ENCODE data around the gene PTPRD. TPM values are rescaled to one million over a fixed set of nuclear protein-coding genes. Genes with fewer than 3 reads are reported as not detected.

Gene PTPRD
- total RNA-seq, 1 donor from 2014 or later: 5.7 TPM

DNA sequence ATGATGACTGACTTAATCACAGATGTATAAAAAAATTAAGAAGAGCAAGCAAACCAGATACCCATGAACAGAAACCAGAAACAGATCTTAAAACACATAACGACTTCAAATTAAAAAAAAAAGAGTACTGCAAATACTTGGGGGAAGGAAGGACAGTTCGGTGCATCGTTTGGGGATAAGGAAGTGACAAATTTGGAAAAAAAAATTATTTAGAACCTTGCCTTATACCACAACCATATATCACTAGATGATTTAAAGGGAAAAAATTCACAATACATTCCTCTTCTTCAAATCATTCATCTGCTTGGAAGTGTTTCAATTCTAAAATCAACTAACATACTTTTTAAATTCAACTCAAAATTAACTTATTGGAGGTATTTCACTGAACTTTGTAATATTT is 1774.7 kb downstream of the PTPRD start:
- Mint-ChIP-seq H3K27me3 (ENCODE audit: low read depth) (no peaks in the 10 kb centered on the region), H3K9me3 (ENCODE audit: low read depth) (peaks cover 4% of the 10 kb centered on the region), H3K27ac (ENCODE audit: unreplicated experiment) (peak overlapping the region; percentile 49), H3K36me3 (ENCODE audit: low read depth) (no peaks in the 10 kb centered on the region), H3K4me1 (ENCODE audit: low read depth) (no peaks in the 10 kb centered on the region), H3K4me3 (ENCODE audit: unreplicated experiment) (no peak overlapping the region)
- TF ChIP-seq, protein P1, sequence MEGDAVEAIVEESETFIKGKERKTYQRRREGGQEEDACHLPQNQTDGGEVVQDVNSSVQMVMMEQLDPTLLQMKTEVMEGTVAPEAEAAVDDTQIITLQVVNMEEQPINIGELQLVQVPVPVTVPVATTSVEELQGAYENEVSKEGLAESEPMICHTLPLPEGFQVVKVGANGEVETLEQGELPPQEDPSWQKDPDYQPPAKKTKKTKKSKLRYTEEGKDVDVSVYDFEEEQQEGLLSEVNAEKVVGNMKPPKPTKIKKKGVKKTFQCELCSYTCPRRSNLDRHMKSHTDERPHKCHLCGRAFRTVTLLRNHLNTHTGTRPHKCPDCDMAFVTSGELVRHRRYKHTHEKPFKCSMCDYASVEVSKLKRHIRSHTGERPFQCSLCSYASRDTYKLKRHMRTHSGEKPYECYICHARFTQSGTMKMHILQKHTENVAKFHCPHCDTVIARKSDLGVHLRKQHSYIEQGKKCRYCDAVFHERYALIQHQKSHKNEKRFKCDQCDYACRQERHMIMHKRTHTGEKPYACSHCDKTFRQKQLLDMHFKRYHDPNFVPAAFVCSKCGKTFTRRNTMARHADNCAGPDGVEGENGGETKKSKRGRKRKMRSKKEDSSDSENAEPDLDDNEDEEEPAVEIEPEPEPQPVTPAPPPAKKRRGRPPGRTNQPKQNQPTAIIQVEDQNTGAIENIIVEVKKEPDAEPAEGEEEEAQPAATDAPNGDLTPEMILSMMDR (IDR thresholded peaks at IDR 0.05): no peak
- DNase-seq (ENCODE audit: low spot score): no peak

- Mint-ChIP-seq H3K9me3 (ENCODE audit: low read depth) (peaks cover 4% of the 10 kb centered on the region), H3K27ac (ENCODE audit: unreplicated experiment) (no peak overlapping the region), H3K36me3 (ENCODE audit: low read depth) (no peaks in the 10 kb centered on the region), H3K27me3 (ENCODE audit: low read depth) (no peaks in the 10 kb centered on the region), H3K4me1 (ENCODE audit: low read depth) (no peaks in the 10 kb centered on the region), H3K4me3 (ENCODE audit: unreplicated experiment) (no peak overlapping the region)
- DNase-seq (ENCODE audit: low spot score): no peak
- TF ChIP-seq, protein P1 (IDR thresholded peaks at IDR 0.05): no peak
Measured at GRCh38 chr9:8835291-8835690, 1777.5 kb downstream of the PTPRD start.

GRCh38 chr9:8832955-8833354 is 1779.8 kb downstream of the PTPRD start:
- no peaks in the 10 kb centered on the region for H3K27me3 Mint-ChIP-seq (ENCODE audit: low read depth)
- TF ChIP-seq, protein P1 (IDR thresholded peaks at IDR 0.05): no peak
- no peak overlapping the region for H3K27ac Mint-ChIP-seq (ENCODE audit: unreplicated experiment)
- H3K36me3 Mint-ChIP-seq (ENCODE audit: low read depth): no peaks in the 10 kb centered on the region
- H3K4me1 Mint-ChIP-seq (ENCODE audit: low read depth): no peaks in the 10 kb centered on the region
- H3K4me3 Mint-ChIP-seq (ENCODE audit: unreplicated experiment): no peak overlapping the region
- peaks cover 2% of the 10 kb centered on the region for H3K9me3 Mint-ChIP-seq (ENCODE audit: low read depth)
- no peak for DNase-seq (ENCODE audit: low spot score)

DNA sequence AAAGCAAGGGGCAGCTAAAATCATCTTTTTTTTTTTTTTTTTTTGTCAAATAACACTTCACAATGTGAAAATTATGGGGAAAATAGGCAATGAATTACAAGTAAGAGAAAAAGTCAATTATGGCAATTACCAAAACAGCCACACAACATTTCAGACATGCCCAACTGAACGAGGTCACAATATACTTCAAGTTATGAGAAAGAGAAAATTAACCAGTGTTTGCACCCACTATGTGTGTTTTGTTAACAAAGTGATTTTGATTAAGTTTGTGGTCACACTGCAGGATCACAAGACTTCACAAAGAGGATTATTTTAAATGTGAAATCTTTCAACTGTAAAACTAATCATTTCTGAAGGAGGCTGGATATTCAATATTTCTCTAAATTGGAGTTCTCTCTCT is 1780.4 kb downstream of the PTPRD start:
- H3K9me3 Mint-ChIP-seq (ENCODE audit: low read depth): no peaks in the 10 kb centered on the region
- H3K4me3 Mint-ChIP-seq (ENCODE audit: unreplicated experiment): no peak overlapping the region
- H3K27me3 Mint-ChIP-seq (ENCODE audit: low read depth): no peaks in the 10 kb centered on the region

GRCh38 chr9:8831568-8831967 is 1781.2 kb downstream of the PTPRD start:
- TF ChIP-seq, protein P1 (IDR thresholded peaks at IDR 0.05): no peak
- Mint-ChIP-seq H3K4me1 (ENCODE audit: low read depth) (no peaks in the 10 kb centered on the region), H3K36me3 (ENCODE audit: low read depth) (no peaks in the 10 kb centered on the region), H3K9me3 (ENCODE audit: low read depth) (no peaks in the 10 kb centered on the region), H3K4me3 (ENCODE audit: unreplicated experiment) (no peak overlapping the region), H3K27me3 (ENCODE audit: low read depth) (no peaks in the 10 kb centered on the region), H3K27ac (ENCODE audit: unreplicated experiment) (no peak overlapping the region)
- no peak for DNase-seq (ENCODE audit: low spot score)

More for the DNA sequence above, 1780.4 kb downstream of the PTPRD start:
- DNase-seq (ENCODE audit: low spot score): no peak
- Mint-ChIP-seq H3K36me3 (ENCODE audit: low read depth) (no peaks in the 10 kb centered on the region), H3K4me1 (ENCODE audit: low read depth) (no peaks in the 10 kb centered on the region), H3K27ac (ENCODE audit: unreplicated experiment) (no peak overlapping the region)
- TF ChIP-seq, protein P1 (IDR thresholded peaks at IDR 0.05): no peak

Measured in chondrocyte (in vitro differentiated cells).